ENCODE data around the gene RRP9. TPM values are rescaled to one million over a fixed set of nuclear protein-coding genes. Genes with fewer than 3 reads are reported as not detected.

The RRP9 gene
- total RNA-seq, 1 donor from 2014 or later: 19.7 TPM

GRCh38 chr3:51980253-51980652, 38.5 kb upstream of the RRP9 start:
- peaks cover 32% of the 10 kb centered on the region for H3K4me1 Mint-ChIP-seq (ENCODE audit: low read depth)
- no peaks in the 10 kb centered on the region for H3K36me3 Mint-ChIP-seq (ENCODE audit: low read depth)
- no peak for DNase-seq (ENCODE audit: low spot score)
- H3K9me3 Mint-ChIP-seq (ENCODE audit: low read depth): no peaks in the 10 kb centered on the region
- H3K4me3 Mint-ChIP-seq (ENCODE audit: unreplicated experiment): no peak overlapping the region
- no peak for TF ChIP-seq CTCF (IDR thresholded peaks at IDR 0.05)
- H3K27ac Mint-ChIP-seq (ENCODE audit: unreplicated experiment): no peak overlapping the region
- no peaks in the 10 kb centered on the region for H3K27me3 Mint-ChIP-seq (ENCODE audit: low read depth)

- Mint-ChIP-seq H3K9me3 (ENCODE audit: low read depth) (no peaks in the 10 kb centered on the region), H3K27me3 (ENCODE audit: low read depth) (no peaks in the 10 kb centered on the region), H3K4me3 (ENCODE audit: unreplicated experiment) (no peak overlapping the region), H3K36me3 (ENCODE audit: low read depth) (no peaks in the 10 kb centered on the region), H3K4me1 (ENCODE audit: low read depth) (peaks cover 34% of the 10 kb centered on the region), H3K27ac (ENCODE audit: unreplicated experiment) (no peak overlapping the region)
- no peak for DNase-seq (ENCODE audit: low spot score)
- no peak for TF ChIP-seq CTCF (IDR thresholded peaks at IDR 0.05)
Measured at GRCh38 chr3:51978143-51978502, 36.4 kb upstream of the RRP9 start.

GRCh38 chr3:51977446-51978142, 35.9 kb upstream of the RRP9 start:
- H3K27me3 Mint-ChIP-seq (ENCODE audit: low read depth): no peaks in the 10 kb centered on the region
- no peaks in the 10 kb centered on the region for H3K36me3 Mint-ChIP-seq (ENCODE audit: low read depth)
- H3K4me3 Mint-ChIP-seq (ENCODE audit: unreplicated experiment): no peak overlapping the region
- no peaks in the 10 kb centered on the region for H3K9me3 Mint-ChIP-seq (ENCODE audit: low read depth)
- peaks cover 32% of the 10 kb centered on the region for H3K4me1 Mint-ChIP-seq (ENCODE audit: low read depth)
- no peak for TF ChIP-seq CTCF (IDR thresholded peaks at IDR 0.05)
- no peak overlapping the region for H3K27ac Mint-ChIP-seq (ENCODE audit: unreplicated experiment)
- no peak for DNase-seq (ENCODE audit: low spot score)

GRCh38 chr3:51975852-51976549, 34.3 kb upstream of the RRP9 start:
- DNase-seq (ENCODE audit: low spot score): no peak
- peak overlapping the region; percentile 59 for H3K27ac Mint-ChIP-seq (ENCODE audit: unreplicated experiment)

More at GRCh38 chr3:51975852-51976549, 34.3 kb upstream of the RRP9 start:
- H3K36me3 Mint-ChIP-seq (ENCODE audit: low read depth): no peaks in the 10 kb centered on the region
- TF ChIP-seq CTCF (IDR thresholded peaks at IDR 0.05): peak; percentile 30
- H3K9me3 Mint-ChIP-seq (ENCODE audit: low read depth): no peaks in the 10 kb centered on the region
- peaks cover 22% of the 10 kb centered on the region for H3K4me1 Mint-ChIP-seq (ENCODE audit: low read depth)
- no peaks in the 10 kb centered on the region for H3K27me3 Mint-ChIP-seq (ENCODE audit: low read depth)
- peak overlapping the region; percentile 95 for H3K4me3 Mint-ChIP-seq (ENCODE audit: unreplicated experiment)

Data from chondrocyte (in vitro differentiated cells).